Tibial nerve (tissue), 4 donors: ENCODE results near the gene TAP2. TPM values are rescaled to one million over a fixed set of nuclear protein-coding genes. Genes with fewer than 3 reads are reported as not detected.

Source experiments
- DNase-seq, 2 donors: peaks; one replicate each; pipeline ENCODE4 v3.0.0-alpha.2; 2019; ENCODE audit warnings: low spot score in 2 of 2
- H3K27ac ChIP-seq, 4 donors: fragments of 200-600 bp; sonication (generic) in 3 of 4; one replicate each; pipeline ENCODE4 v1.5.1; 2017 to 2019; ENCODE audit warnings: mild to moderate bottlenecking in 1 of 4
- H3K27me3 ChIP-seq, 2 donors: fragments of 200-600 bp; sonication (generic) in 1 of 2; one replicate each; pipeline versions ENCODE4 v1.5.1 to v1.6.0; 2017 to 2019
- H3K36me3 ChIP-seq, 3 donors: fragments of 200-600 bp; sonication (generic); one replicate each; pipeline ENCODE4 v1.5.1; 2018 to 2019
- H3K4me1 ChIP-seq, 4 donors: fragments of 200-600 bp; sonication (generic) in 3 of 4; one replicate each; pipeline ENCODE4 v1.5.1; 2017 to 2019
- H3K4me3 ChIP-seq, 4 donors: fragments of 200-600 bp; sonication (generic) in 3 of 4; one replicate each; pipeline ENCODE4 v1.5.1; 2017 to 2019; ENCODE audit warnings: mild to moderate bottlenecking in 1 of 4, moderate library complexity in 1 of 4
- H3K9me3 ChIP-seq, 4 donors: fragments of 200-600 bp; sonication (generic) in 3 of 4; one replicate each; pipeline ENCODE4 v1.5.1; 2017 to 2019
- CTCF ChIP-seq, 5 experiments: fragments of 200-600 bp in 3 of 5; fragments of 450-650 bp in 2 of 5; sonication (generic) in 3 of 5; IDR thresholded peaks; one replicate each; pipeline ENCODE4 v1.5.1; 2016 to 2019; ENCODE audit warnings: antibody characterized with exemption in 5 of 5, mild to moderate bottlenecking in 3 of 5, moderate library complexity in 2 of 5
- EP300 ChIP-seq, 2 donors: sonication (generic); formaldehyde crosslinking; IDR thresholded peaks; one replicate each; pipeline ENCODE4 v1.6.1; 2017; ENCODE audit warnings: antibody characterized with exemption in 2 of 2, mild to moderate bottlenecking in 1 of 2
- POLR2A ChIP-seq, 2 donors: fragments of 450-650 bp; IDR thresholded peaks; one replicate each; pipeline ENCODE4 v1.6.1; 2017; ENCODE audit warnings: antibody characterized with exemption in 2 of 2, mild to moderate bottlenecking in 2 of 2, moderate library complexity in 2 of 2
- WGBS, 2 donors: methylation state at CpG; one replicate each; pipeline ENCODE4 v1.1.5; 2018; 5-methylcytosine and 5-hydroxymethylcytosine counted together
- total RNA-seq, 4 donors: library from RNA; depleted of rRNA; stranded (reverse); fragments of >200 nt; gene quantifications; one replicate each; pipeline ENCODE4 v1.1.0, GENCODE V29; 2016

Gene TAP2
- total RNA-seq, 4 donors from 2014 or later = 14.1 to 21.9 (median 19.8) TPM

DNA sequence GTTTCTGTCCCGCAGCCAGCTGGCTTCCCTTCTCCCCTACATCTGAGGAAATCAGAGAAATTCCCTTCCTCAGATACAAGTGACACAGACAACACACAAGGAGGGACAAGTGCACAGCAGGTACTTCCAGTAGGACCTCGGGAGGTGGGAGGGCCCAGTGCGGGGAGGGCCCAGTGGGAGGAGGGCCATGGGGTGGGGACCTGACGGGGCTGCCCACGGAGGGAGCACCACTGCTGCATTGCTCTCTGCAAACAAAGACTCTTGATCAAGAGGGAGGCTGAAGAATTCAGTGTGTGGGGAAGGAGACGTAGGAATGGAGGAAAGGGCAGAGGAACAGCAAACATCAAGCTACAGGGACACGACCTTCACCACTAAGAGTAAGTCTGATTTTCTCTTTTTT lies 9.0 kb downstream of the TAP2 start:
- no peak for TF ChIP-seq CTCF (IDR thresholded peaks at IDR 0.05)
- no peak for TF ChIP-seq EP300 (IDR thresholded peaks at IDR 0.05)
- TF ChIP-seq POLR2A (IDR thresholded peaks at IDR 0.05) = no peak
- peaks cover 4 to 59% (median 10%) of the 10 kb centered on the region in 3 donors for H3K36me3 ChIP-seq
- peaks cover 0 to 5% (median 0%) of the 10 kb centered on the region in 4 donors for H3K4me1 ChIP-seq
- H3K4me3 ChIP-seq = no peak overlapping the region
- WGBS, 2 donors = 57 to 64% methylated on average over 7 of the region's 7 CpGs
- H3K9me3 ChIP-seq = no peaks in the 10 kb centered on the region
- no peaks in the 10 kb centered on the region for H3K27me3 ChIP-seq
- H3K27ac ChIP-seq = no peak overlapping the region
- DNase-seq = no peak

- Histone ChIP-seq H3K4me3 (no peak overlapping the region), H3K9me3 (no peaks in the 10 kb centered on the region), H3K36me3 (peaks cover 4 to 39% (median 10%) of the 10 kb centered on the region in 3 donors), H3K27me3 (no peaks in the 10 kb centered on the region), H3K4me1 (peaks cover 0 to 5% (median 0%) of the 10 kb centered on the region in 4 donors), H3K27ac (peak overlapping the region in 1 of 4 donors; percentile 59)
- WGBS, 2 donors = 76 to 80% methylated on average over 3 of the region's 3 CpGs
- DNase-seq = no peak
- no peak for TF ChIP-seq CTCF (IDR thresholded peaks at IDR 0.05)
- TF ChIP-seq POLR2A (IDR thresholded peaks at IDR 0.05) = no peak
- TF ChIP-seq EP300 (IDR thresholded peaks at IDR 0.05) = no peak
These were observed 11.5 kb downstream of the TAP2 start for GRCh38 chr6:32827025-32827424.

- TF ChIP-seq EP300 (IDR thresholded peaks at IDR 0.05) (peak; percentile 12 to 65), CTCF (IDR thresholded peaks at IDR 0.05) (peak; percentile 14 to 60 (median 24)), POLR2A (IDR thresholded peaks at IDR 0.05) (peak in 1 of 2 donors; percentile 22)
- Histone ChIP-seq H3K36me3 (peaks cover 4 to 28% (median 10%) of the 10 kb centered on the region in 3 donors), H3K4me3 (no peak overlapping the region), H3K9me3 (no peaks in the 10 kb centered on the region), H3K27ac (peak overlapping the region in 1 of 4 donors; percentile 59), H3K4me1 (peaks cover 0 to 5% (median 0%) of the 10 kb centered on the region in 4 donors), H3K27me3 (no peaks in the 10 kb centered on the region)
- 20 to 28% methylated on average over 2 of the region's 2 CpGs for WGBS, 2 donors
- DNase-seq = peak in 1 of 2 donors; percentile 39
These were observed 12.6 kb downstream of the TAP2 start for GRCh38 chr6:32825966-32826365.

DNA sequence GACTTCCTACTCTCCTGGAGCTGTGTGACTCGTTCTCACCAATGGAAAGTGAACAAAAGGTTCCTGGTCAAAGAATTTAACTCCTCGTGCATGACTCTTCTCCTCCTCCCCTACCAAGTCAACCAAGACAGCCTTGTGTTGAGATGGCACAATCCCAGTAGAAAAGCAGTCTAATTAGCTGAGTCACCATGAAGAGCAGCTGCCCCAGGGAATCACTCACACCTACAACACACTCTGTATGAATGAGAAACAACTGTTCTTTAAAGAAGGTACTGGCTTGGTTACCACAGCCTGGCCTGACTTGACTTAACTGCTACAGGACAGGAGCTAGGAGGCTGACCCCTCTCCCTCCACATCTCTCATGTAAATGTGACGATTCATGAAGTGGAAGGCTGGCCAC lies 18.8 kb downstream of the TAP2 start:
- TF ChIP-seq POLR2A (IDR thresholded peaks at IDR 0.05) (no peak), EP300 (IDR thresholded peaks at IDR 0.05) (no peak), CTCF (IDR thresholded peaks at IDR 0.05) (no peak)
- H3K27ac ChIP-seq = no peak overlapping the region

GRCh38 chr6:32818867-32819266 lies 19.7 kb downstream of the TAP2 start:
- DNase-seq = no peak
- no peak overlapping the region for H3K4me3 ChIP-seq
- no peak overlapping the region for H3K27ac ChIP-seq
- no peaks in the 10 kb centered on the region for H3K36me3 ChIP-seq
- no peaks in the 10 kb centered on the region for H3K27me3 ChIP-seq
- WGBS, 2 donors = 57 to 65% methylated on average over 2 of the region's 2 CpGs
- TF ChIP-seq POLR2A (IDR thresholded peaks at IDR 0.05) (no peak), EP300 (IDR thresholded peaks at IDR 0.05) (no peak), CTCF (IDR thresholded peaks at IDR 0.05) (no peak)
- H3K4me1 ChIP-seq = peaks cover 0 to 12% (median 0%) of the 10 kb centered on the region in 4 donors
- no peaks in the 10 kb centered on the region for H3K9me3 ChIP-seq

More for the DNA sequence above, 18.8 kb downstream of the TAP2 start:
- H3K4me1 ChIP-seq = peaks cover 0 to 12% (median 0%) of the 10 kb centered on the region in 4 donors
- no peak overlapping the region for H3K4me3 ChIP-seq
- no peaks in the 10 kb centered on the region for H3K9me3 ChIP-seq
- no peaks in the 10 kb centered on the region for H3K27me3 ChIP-seq
- 62 to 67% methylated on average over 3 of the region's 3 CpGs for WGBS, 2 donors
- DNase-seq = no peak
- H3K36me3 ChIP-seq = no peaks in the 10 kb centered on the region
